ENCODE data around the gene PNPT1. TPM values are rescaled to one million over a fixed set of nuclear protein-coding genes. Genes with fewer than 3 reads are reported as not detected.
"Not testable (repeated sequence)": the region's sequence is repeated elsewhere in the genome, so short reads cannot be mapped to it uniquely, and the experiment has no call there.

Gene PNPT1
- 5.0 and 5.5 TPM in 2 replicates for polyA plus RNA-seq (2013)

- Histone ChIP-seq H3K18ac (ENCODE audit: low read length) (peak within 1 kb of the TSS; percentile 9), H4K12ac (ENCODE audit: low read depth, low read length) (peak within 1 kb of the TSS; percentile 31), H2BK5ac (ENCODE audit: low read depth, low read length, poor library complexity) (no peak within 1 kb of the TSS), H3K4me1 (ENCODE audit: control insufficient read depth in 1 of 2, insufficient read depth in 2 of 2, low read length in 2 of 2) (no peaks in the 10 kb centered on the region), H2AFZ (ENCODE audit: insufficient read depth, low read length, poor library complexity) (peak within 1 kb of the TSS; percentile 80), H3K14ac (ENCODE audit: low read length) (peak within 1 kb of the TSS; percentile 7), H2AK5ac (ENCODE audit: low read length) (no peak within 1 kb of the TSS), H3K79me1 (ENCODE audit: low read length) (peaks cover 2% of the 10 kb centered on the region), H3K27ac (ENCODE audit: low read depth, low read length) (no peak within 1 kb of the TSS), H3K9me3 (ENCODE audit: insufficient read depth, low read depth, low read length) (no peaks in the 10 kb centered on the region), H3K4me3 (ENCODE audit: low read depth, low read length) (peak within 1 kb of the TSS; percentile 100), H3K23ac (ENCODE audit: low read length) (no peak within 1 kb of the TSS), H3K79me2 (ENCODE audit: control insufficient read depth, insufficient read depth, low read length, poor library complexity) (peaks cover 2% of the 10 kb centered on the region), H3K9ac (ENCODE audit: low read length) (peak within 1 kb of the TSS; percentile 81), H3K4ac (ENCODE audit: low read depth, low read length) (no peak within 1 kb of the TSS), H3K27me3 (ENCODE audit: insufficient read depth, low read length) (no peaks in the 10 kb centered on the region), H4K8ac (ENCODE audit: low read depth, low read length) (peak within 1 kb of the TSS; percentile 75), H2BK12ac (ENCODE audit: low read length) (no peak within 1 kb of the TSS), H3K36me3 (ENCODE audit: control insufficient read depth in 1 of 2, insufficient read depth in 2 of 2, low read length in 2 of 2) (peaks cover 0 to under 1% of the 10 kb centered on the region in 2 experiments), H3K4me2 (ENCODE audit: low read length) (peak within 1 kb of the TSS; percentile 76), H2BK120ac (ENCODE audit: insufficient read depth, low read length, poor library complexity) (no peak within 1 kb of the TSS), H4K91ac (ENCODE audit: low read depth, low read length) (peak within 1 kb of the TSS; percentile 2)
- DNase-seq: peak; percentile 94 to 96
- no CpG with 5 or more reads among the region's 56 CpGs for WGBS (ENCODE audit: extremely low coverage, insufficient coverage, insufficient read length)
Observed at GRCh38 chr2:55693181-55694125, at the start of gene PNPT1. Gene PNPT1 (minus strand): TSS chr2:55693844. CDS start chr2:55693823, 21 bp downstream.

- Histone ChIP-seq H3K4me3 (ENCODE audit: low read depth, low read length) (no peak overlapping the region), H3K14ac (ENCODE audit: low read length) (no peak overlapping the region), H2AK5ac (ENCODE audit: low read length) (no peak overlapping the region), H3K36me3 (ENCODE audit: control insufficient read depth in 1 of 2, insufficient read depth in 2 of 2, low read length in 2 of 2) (no peaks in the 10 kb centered on the region), H3K79me1 (ENCODE audit: low read length) (no peaks in the 10 kb centered on the region), H3K27ac (ENCODE audit: low read depth, low read length) (no peak overlapping the region), H3K9me3 (ENCODE audit: insufficient read depth, low read depth, low read length) (no peaks in the 10 kb centered on the region), H2BK5ac (ENCODE audit: low read depth, low read length, poor library complexity) (no peak overlapping the region), H2AFZ (ENCODE audit: insufficient read depth, low read length, poor library complexity) (no peak overlapping the region), H3K18ac (ENCODE audit: low read length) (no peak overlapping the region), H2BK120ac (ENCODE audit: insufficient read depth, low read length, poor library complexity) (no peak overlapping the region), H3K27me3 (ENCODE audit: insufficient read depth, low read length) (no peaks in the 10 kb centered on the region), H3K4me1 (ENCODE audit: control insufficient read depth in 1 of 2, insufficient read depth in 2 of 2, low read length in 2 of 2) (no peaks in the 10 kb centered on the region), H3K23ac (ENCODE audit: low read length) (no peak overlapping the region), H2BK12ac (ENCODE audit: low read length) (no peak overlapping the region), H4K91ac (ENCODE audit: low read depth, low read length) (no peak overlapping the region), H3K4me2 (ENCODE audit: low read length) (no peak overlapping the region), H3K79me2 (ENCODE audit: control insufficient read depth, insufficient read depth, low read length, poor library complexity) (no peaks in the 10 kb centered on the region), H4K8ac (ENCODE audit: low read depth, low read length) (no peak overlapping the region), H3K4ac (ENCODE audit: low read depth, low read length) (no peak overlapping the region), H4K12ac (ENCODE audit: low read depth, low read length) (no peak overlapping the region), H3K9ac (ENCODE audit: low read length) (no peak overlapping the region)
- WGBS (ENCODE audit: extremely low coverage, insufficient coverage, insufficient read length): no CpG with 5 or more reads among the region's 3 CpGs
- DNase-seq: no peak
Observed at GRCh38 chr2:55742996-55743395, 49.4 kb upstream of the PNPT1 start.

GRCh38 chr2:55736019-55736536 is 42.4 kb upstream of the PNPT1 start:
- H4K8ac ChIP-seq (ENCODE audit: low read depth, low read length); H2BK5ac ChIP-seq (ENCODE audit: low read depth, low read length, poor library complexity); H3K18ac ChIP-seq (ENCODE audit: low read length); H3K4me3 ChIP-seq (ENCODE audit: low read depth, low read length); H3K4me2 ChIP-seq (ENCODE audit: low read length); H3K9me3 ChIP-seq (ENCODE audit: insufficient read depth, low read depth, low read length); H3K36me3 ChIP-seq (ENCODE audit: control insufficient read depth in 1 of 2, insufficient read depth in 2 of 2, low read length in 2 of 2); H3K4me1 ChIP-seq (ENCODE audit: control insufficient read depth in 1 of 2, insufficient read depth in 2 of 2, low read length in 2 of 2); H2AFZ ChIP-seq (ENCODE audit: insufficient read depth, low read length, poor library complexity); H3K27ac ChIP-seq (ENCODE audit: low read depth, low read length); H2BK12ac ChIP-seq (ENCODE audit: low read length); H3K9ac ChIP-seq (ENCODE audit: low read length); H2BK120ac ChIP-seq (ENCODE audit: insufficient read depth, low read length, poor library complexity); H4K12ac ChIP-seq (ENCODE audit: low read depth, low read length); H3K23ac ChIP-seq (ENCODE audit: low read length); H3K14ac ChIP-seq (ENCODE audit: low read length); H4K91ac ChIP-seq (ENCODE audit: low read depth, low read length); H3K27me3 ChIP-seq (ENCODE audit: insufficient read depth, low read length); H3K79me2 ChIP-seq (ENCODE audit: control insufficient read depth, insufficient read depth, low read length, poor library complexity); H3K79me1 ChIP-seq (ENCODE audit: low read length); H3K4ac ChIP-seq (ENCODE audit: low read depth, low read length); DNase-seq; H2AK5ac ChIP-seq (ENCODE audit: low read length): not testable (repeated sequence)
- WGBS (ENCODE audit: extremely low coverage, insufficient coverage, insufficient read length): no CpG with 5 or more reads among the region's 5 CpGs

GRCh38 chr2:55734726-55735125 is 41.1 kb upstream of the PNPT1 start:
- H3K9me3 ChIP-seq (ENCODE audit: insufficient read depth, low read depth, low read length): no peaks in the 10 kb centered on the region
- H3K9ac ChIP-seq (ENCODE audit: low read length): no peak overlapping the region
- no peak overlapping the region for H3K14ac ChIP-seq (ENCODE audit: low read length)
- no peak overlapping the region for H2AFZ ChIP-seq (ENCODE audit: insufficient read depth, low read length, poor library complexity)
- no peak overlapping the region for H2AK5ac ChIP-seq (ENCODE audit: low read length)
- H3K27ac ChIP-seq (ENCODE audit: low read depth, low read length): no peak overlapping the region
- H3K4me1 ChIP-seq (ENCODE audit: control insufficient read depth in 1 of 2, insufficient read depth in 2 of 2, low read length in 2 of 2): no peaks in the 10 kb centered on the region
- no peaks in the 10 kb centered on the region for H3K79me1 ChIP-seq (ENCODE audit: low read length)
- DNase-seq: no peak
- no CpG with 5 or more reads among the region's 1 CpG for WGBS (ENCODE audit: extremely low coverage, insufficient coverage, insufficient read length)
- no peak overlapping the region for H4K8ac ChIP-seq (ENCODE audit: low read depth, low read length)
- H4K12ac ChIP-seq (ENCODE audit: low read depth, low read length): no peak overlapping the region
- no peak overlapping the region for H3K4me3 ChIP-seq (ENCODE audit: low read depth, low read length)
- H3K18ac ChIP-seq (ENCODE audit: low read length): no peak overlapping the region
- H2BK12ac ChIP-seq (ENCODE audit: low read length): no peak overlapping the region
- H3K36me3 ChIP-seq (ENCODE audit: control insufficient read depth in 1 of 2, insufficient read depth in 2 of 2, low read length in 2 of 2): no peaks in the 10 kb centered on the region
- H3K27me3 ChIP-seq (ENCODE audit: insufficient read depth, low read length): no peaks in the 10 kb centered on the region
- no peak overlapping the region for H3K4ac ChIP-seq (ENCODE audit: low read depth, low read length)
- no peak overlapping the region for H3K23ac ChIP-seq (ENCODE audit: low read length)
- no peak overlapping the region for H4K91ac ChIP-seq (ENCODE audit: low read depth, low read length)
- H3K4me2 ChIP-seq (ENCODE audit: low read length): no peak overlapping the region
- no peaks in the 10 kb centered on the region for H3K79me2 ChIP-seq (ENCODE audit: control insufficient read depth, insufficient read depth, low read length, poor library complexity)
- no peak overlapping the region for H2BK120ac ChIP-seq (ENCODE audit: insufficient read depth, low read length, poor library complexity)
- H2BK5ac ChIP-seq (ENCODE audit: low read depth, low read length, poor library complexity): no peak overlapping the region
